Globus pallidus (tissue), 1 donor: ENCODE data around the gene HSPG2.

Source experiments
- DNase-seq: peaks from one replicate; pipeline ENCODE4 v3.0.0-alpha.2; 2015; ENCODE audit warnings: low spot score

Gene HSPG2

GRCh38 chr1:21861602-21862429 lies 75.3 kb downstream of the HSPG2 start:
- no peak for DNase-seq

- no peak for DNase-seq
Observed at GRCh38 chr1:21860971-21861370, 76.1 kb downstream of the HSPG2 start.

GRCh38 chr1:21859669-21860179 lies 77.4 kb downstream of the HSPG2 start:
- no peak for DNase-seq

- no peak for DNase-seq
Observed at GRCh38 chr1:21857840-21858670, 79.1 kb downstream of the HSPG2 start.

GRCh38 chr1:21857142-21857839 lies 79.8 kb downstream of the HSPG2 start:
- DNase-seq: no peak

- DNase-seq: no peak
Observed at GRCh38 chr1:21855257-21856096, 81.6 kb downstream of the HSPG2 start.

- DNase-seq: no peak
Observed at GRCh38 chr1:21854751-21855131, 82.4 kb downstream of the HSPG2 start.

GRCh38 chr1:21854090-21854750 lies 82.9 kb downstream of the HSPG2 start:
- no peak for DNase-seq

- DNase-seq: no peak
Observed at GRCh38 chr1:21853131-21853427, 84.0 kb downstream of the HSPG2 start.

GRCh38 chr1:21852282-21853130 lies 84.6 kb downstream of the HSPG2 start:
- DNase-seq: no peak

- DNase-seq: no peak
Observed at GRCh38 chr1:21851430-21852250, 85.5 kb downstream of the HSPG2 start.

GRCh38 chr1:21849909-21850576 lies 87.1 kb downstream of the HSPG2 start:
- no peak for DNase-seq

GRCh38 chr1:21848524-21849174 lies 88.5 kb downstream of the HSPG2 start:
- DNase-seq: no peak

GRCh38 chr1:21847223-21848205 lies 89.6 kb downstream of the HSPG2 start:
- no peak for DNase-seq

GRCh38 chr1:21845646-21846641 lies 91.2 kb downstream of the HSPG2 start:
- DNase-seq: no peak

- no peak for DNase-seq
Observed at GRCh38 chr1:21843996-21844395, 93.1 kb downstream of the HSPG2 start.
